ENCODE results near the gene PCK2. TPM values are rescaled to one million over a fixed set of nuclear protein-coding genes. Genes with fewer than 3 reads are reported as not detected.
A peak's percentile ranks its signal among the peaks of the same experiment; 100 is the strongest.

Gene PCK2
- total RNA-seq, 4 donors from 2014 or later = 15.4 to 29.0 (median 21.0) TPM

DNA sequence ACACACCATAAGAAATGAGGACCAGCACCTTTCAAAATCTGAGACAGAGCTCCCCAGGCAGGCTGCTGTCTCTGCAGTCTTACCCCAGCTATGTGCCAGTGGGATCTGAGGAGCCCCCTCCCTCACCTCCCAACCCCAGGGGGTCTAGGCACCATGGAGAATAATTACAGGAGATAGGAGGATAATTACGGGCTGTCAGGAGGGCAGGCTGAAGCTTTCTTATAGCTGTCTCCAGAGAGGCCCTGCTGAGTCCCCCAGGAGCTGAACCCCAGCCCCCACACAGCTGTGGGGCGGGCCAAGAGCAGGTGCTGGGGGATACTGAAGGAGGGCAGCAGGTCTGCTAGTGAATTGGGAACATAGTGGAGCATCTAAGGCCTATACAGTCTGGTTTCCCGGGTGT is 16.0 kb upstream of the PCK2 start:
- TF ChIP-seq POLR2A (IDR thresholded peaks at IDR 0.05) = no peak
- TF ChIP-seq CTCF (IDR thresholded peaks at IDR 0.05) = no peak
- 85 to 87% methylated on average over 3 of the region's 3 CpGs for WGBS, 2 donors
- no peak for DNase-seq (ENCODE audit: low spot score in 2 of 2)
- H3K4me3 ChIP-seq (ENCODE audit: low read depth, poor library complexity, severe bottlenecking) = no peak overlapping the region
- intact Hi-C loops (cut with DNase I; ENCODE audit: low total_unique reads) = no loop called here

DNA sequence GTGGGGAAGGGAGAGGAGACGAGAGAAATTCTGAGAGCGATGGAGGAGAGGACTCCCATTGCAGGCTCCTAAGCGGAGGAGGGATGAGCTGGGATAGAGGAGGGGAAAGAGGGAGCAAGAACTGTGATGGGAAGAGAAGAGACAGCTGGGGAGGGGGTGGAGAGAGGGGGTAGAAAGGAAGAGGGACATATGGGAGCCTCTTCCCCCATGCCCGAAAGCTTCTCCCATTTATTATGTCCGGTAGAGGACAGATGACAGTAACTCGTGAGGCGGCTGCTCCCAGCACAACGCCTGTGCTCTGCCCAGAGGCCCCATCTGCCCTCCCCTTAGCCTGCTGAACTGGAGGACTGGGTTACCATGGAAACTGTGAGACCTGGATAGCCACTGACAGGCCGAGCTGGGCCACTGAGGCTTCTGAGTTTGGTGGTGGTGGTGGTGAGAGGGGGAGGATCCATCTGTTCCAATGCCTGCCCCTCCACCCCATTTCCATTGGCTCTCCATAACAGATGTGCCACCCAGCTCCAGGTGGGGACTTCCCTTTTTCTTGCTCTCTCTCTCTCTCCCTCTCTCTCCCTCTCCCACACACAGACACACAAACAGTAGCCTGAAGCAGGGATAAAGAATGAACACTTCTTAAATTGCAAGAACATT is 14.5 kb upstream of the PCK2 start:
- WGBS, 2 donors = 92 to 94% methylated on average over 9 of the region's 9 CpGs
- TF ChIP-seq CTCF (IDR thresholded peaks at IDR 0.05) = no peak
- no peak for TF ChIP-seq POLR2A (IDR thresholded peaks at IDR 0.05)
- DNase-seq (ENCODE audit: low spot score in 2 of 2) = no peak
- intact Hi-C loops (cut with DNase I; ENCODE audit: low total_unique reads) = no loop called here
- no peak overlapping the region for H3K4me3 ChIP-seq (ENCODE audit: low read depth, poor library complexity, severe bottlenecking)

DNA sequence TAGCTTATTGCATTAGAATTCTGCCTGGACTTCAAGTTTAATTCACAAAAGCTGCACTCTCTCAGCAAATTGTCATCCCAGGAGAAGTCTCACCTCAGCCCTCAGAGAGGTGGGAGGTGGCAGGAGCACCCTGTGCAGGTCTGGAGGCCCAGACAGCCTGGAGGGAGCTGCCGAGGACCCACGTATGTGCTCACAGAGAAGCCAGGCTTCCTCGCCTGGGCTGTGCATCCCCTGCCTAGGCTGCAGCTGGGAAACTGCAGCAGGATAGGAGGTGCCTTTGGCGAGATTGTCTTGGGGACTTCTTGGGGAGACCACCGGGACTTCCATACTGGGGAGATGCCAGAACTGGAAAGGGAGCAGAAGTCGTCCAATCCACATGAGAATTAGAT is 14.0 kb upstream of the PCK2 start:
- WGBS, 2 donors = 76 to 83% methylated on average over 6 of the region's 6 CpGs
- TF ChIP-seq POLR2A (IDR thresholded peaks at IDR 0.05) = no peak

DNA sequence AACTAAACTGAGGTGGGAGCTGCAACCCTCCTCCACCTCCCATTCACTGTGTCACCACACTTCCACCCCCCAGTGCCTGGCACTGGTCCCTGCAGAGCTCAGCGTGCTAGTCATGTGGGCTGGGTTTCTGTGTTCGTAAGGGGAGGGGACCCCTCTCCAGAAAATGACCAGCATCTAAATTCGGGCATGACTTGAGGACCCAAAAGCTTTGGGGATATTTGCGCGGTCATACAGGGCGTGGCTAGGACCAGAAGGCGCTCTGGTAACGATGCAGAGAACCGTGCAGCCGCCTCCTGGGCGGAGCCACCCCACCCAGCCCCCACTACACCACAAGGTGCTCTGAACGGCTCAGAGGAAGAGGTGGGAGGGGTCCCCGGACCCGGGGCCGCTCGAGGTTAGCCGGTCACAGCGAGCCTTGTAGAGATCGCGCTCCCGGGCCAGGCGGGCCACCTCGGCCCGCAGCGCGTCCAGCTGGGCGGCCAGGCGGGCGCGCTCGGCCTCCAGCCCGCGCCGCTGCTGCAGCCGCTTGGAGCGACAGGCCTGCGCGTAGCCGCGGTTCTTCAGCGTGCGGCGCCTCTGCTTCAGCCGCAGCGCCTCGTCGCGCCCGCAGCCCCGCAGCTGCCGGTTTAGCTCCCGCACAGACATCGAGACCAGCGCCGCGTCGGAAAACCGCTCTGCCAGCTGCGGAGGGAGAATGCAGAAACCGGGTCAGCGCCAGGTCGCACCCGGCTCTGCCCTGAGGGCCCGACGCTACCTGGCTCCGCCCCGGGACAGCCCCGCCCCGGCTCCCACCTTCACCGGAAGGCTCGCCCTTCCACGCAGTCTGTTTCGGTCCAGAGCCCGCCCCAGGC is 13.0 kb upstream of the PCK2 start:
- peak overlapping the region; percentile 37 for H3K4me3 ChIP-seq (ENCODE audit: low read depth, poor library complexity, severe bottlenecking)
- 0% methylated on average over 18 to 29 of the region's 74 CpGs for WGBS, 2 donors
- TF ChIP-seq POLR2A (IDR thresholded peaks at IDR 0.05) = no peak
- no peak for TF ChIP-seq CTCF (IDR thresholded peaks at IDR 0.05)
- no peak for DNase-seq (ENCODE audit: low spot score in 2 of 2)
- intact Hi-C loops (cut with DNase I; ENCODE audit: low total_unique reads) = no loop called here

More for the DNA sequence above, 14.0 kb upstream of the PCK2 start:
- no peak overlapping the region for H3K4me3 ChIP-seq (ENCODE audit: low read depth, poor library complexity, severe bottlenecking)
- intact Hi-C loops (cut with DNase I; ENCODE audit: low total_unique reads) = no loop called here
- DNase-seq (ENCODE audit: low spot score in 2 of 2) = no peak

GRCh38 chr14:24081739-24082211 is 12.3 kb upstream of the PCK2 start:
- DNase-seq (ENCODE audit: low spot score in 2 of 2) = no peak
- WGBS, 2 donors = 23 to 34% methylated on average over 13 to 22 of the region's 26 CpGs
- no peak overlapping the region for H3K4me3 ChIP-seq (ENCODE audit: low read depth, poor library complexity, severe bottlenecking)
- no peak for TF ChIP-seq CTCF (IDR thresholded peaks at IDR 0.05)
- no peak for TF ChIP-seq POLR2A (IDR thresholded peaks at IDR 0.05)
- intact Hi-C loops (cut with DNase I; ENCODE audit: low total_unique reads) = no loop called here

DNA sequence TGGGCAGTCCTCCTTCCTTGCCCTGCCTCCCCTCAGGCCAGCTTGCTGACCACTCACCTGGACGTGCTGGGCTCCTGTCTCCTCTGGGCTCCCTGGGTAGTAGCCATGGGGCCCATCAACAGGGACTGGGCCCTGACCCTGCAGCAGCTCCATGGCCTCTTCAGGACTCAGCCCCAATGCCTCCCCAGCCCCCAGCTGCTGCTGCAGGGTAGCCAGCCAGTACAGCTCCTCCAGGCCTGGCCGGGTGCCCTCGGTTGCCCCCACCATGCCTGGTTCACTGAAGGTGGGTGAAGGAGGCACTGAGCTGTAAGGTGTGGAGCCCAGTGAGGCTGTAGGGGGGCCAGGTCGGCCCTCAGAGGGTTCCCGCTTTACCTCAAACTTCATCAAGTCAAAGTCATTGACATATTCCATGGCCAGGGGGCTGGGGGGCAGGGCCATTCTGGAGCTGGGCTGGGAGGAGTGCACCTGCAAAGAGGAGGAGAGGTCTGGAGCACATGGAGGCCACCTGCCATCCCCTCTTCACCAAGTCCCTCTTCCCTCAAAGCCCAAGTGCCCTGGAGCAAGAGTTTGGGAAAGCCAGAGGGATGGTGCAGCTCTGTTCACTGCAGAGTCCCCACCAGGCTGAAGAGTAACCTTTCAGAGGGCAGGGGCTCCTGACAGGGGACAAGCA is 11.6 kb upstream of the PCK2 start:
- intact Hi-C loops (cut with DNase I; ENCODE audit: low total_unique reads) = no loop called here
- WGBS, 2 donors = 88 to 95% methylated on average over 5 of the region's 5 CpGs
- TF ChIP-seq CTCF (IDR thresholded peaks at IDR 0.05) (no peak), POLR2A (IDR thresholded peaks at IDR 0.05) (no peak)

More for the DNA sequence above, 11.6 kb upstream of the PCK2 start:
- DNase-seq (ENCODE audit: low spot score in 2 of 2) = no peak
- no peak overlapping the region for H3K4me3 ChIP-seq (ENCODE audit: low read depth, poor library complexity, severe bottlenecking)

Data from lower leg skin (tissue), 4 donors.